Activated CD8-positive, alpha-beta memory T cell treated with anti-CD3 and anti-CD28 coated beads for 24 hours (primary cell): ENCODE results near the gene C2CD4C.
"Not testable (repeated sequence)": the region's sequence is repeated elsewhere in the genome, so short reads cannot be mapped to it uniquely, and the experiment has no call there.

ENCODE experiments used
- DNase-seq: peaks from one replicate; pipeline ENCODE4 v3.0.0-alpha.2; 2020

Gene C2CD4C

DNA sequence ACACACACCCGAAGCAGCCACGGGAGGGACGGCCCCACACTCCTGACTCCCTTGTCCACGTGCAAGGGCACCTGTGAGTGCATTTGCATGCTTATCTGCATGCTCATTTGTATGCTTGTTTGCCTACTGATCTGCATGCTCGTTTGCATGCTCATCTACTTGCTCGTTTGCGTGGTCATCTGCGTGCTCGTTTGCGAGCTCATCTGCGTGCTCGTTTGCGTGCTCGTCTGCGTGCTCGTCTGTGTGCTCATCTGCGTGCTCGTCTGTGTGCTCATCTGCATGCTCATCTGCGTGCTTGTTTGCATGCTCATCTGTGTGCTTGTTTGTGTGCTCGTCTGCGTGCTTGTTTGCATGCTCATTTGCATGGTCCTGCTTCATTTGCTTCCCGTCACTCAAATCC, 28.1 kb upstream of the C2CD4C start:
- DNase-seq: no peak

GRCh38 chr19:436413-436950, 27.5 kb upstream of the C2CD4C start:
- DNase-seq: no peak

DNA sequence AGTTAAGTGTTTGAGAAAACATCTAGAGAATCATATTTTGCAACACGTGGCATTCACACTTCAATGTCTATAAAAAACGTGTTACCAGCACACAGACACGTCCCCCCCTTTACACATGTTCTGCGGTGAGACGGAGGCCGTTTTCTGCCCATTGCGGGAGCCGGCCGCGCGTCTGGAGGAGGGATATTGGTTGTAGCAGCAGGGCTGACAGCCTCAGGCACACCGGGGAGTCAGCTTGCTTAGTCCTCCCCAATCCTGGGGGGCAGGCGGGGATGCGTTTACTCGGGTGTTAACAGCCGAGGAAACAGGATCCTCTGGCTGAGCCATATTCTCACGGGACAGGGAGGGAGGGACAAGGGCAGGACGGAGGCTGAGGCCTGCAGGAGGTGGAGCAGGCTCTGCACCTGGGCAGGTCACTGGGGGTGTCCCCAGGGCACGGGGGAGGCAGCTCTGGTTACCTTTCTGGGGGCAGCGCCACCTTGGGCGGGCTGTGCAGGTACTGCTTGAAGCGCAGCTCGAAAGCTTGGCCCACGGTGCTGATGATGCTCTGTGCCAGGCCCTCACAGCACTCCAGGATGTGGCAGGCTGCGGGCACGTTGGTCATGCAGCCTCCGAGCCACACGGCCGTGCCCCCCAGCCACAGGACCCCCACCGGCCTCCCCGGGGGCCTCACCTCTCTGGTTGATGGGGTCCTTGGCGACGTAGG, 26.9 kb upstream of the C2CD4C start:
- DNase-seq: no peak

DNA sequence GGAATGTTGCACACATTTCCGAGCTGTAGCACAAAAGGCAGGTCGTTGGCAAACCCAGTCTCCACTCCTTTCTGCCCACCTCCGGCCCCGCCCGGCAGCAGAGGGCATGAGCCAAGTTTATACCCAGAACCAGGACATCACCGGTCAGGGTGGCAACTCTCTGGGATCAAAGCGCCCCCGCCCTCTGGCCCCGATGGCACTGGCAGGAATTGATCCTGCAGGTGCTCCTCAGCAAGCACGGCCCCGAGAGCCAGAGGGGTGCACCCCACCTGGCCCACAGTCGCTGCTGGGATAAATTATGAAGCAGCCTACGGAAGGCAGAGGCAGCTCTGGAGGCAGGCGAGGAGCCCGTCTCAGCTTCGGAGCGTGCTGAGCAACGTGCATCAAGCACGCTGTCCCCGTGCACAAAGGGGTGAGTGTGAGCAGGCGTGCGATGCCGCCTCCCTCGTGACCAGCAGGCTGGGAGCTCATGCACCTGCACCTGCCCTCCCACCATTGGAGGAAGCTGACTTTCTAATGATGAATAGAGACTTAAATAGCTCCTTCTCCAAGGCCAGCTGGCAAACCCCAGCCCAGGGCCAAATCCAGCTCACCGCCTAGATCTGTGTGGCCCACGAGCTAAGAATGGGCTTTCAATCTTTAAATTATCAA, 26.2 kb upstream of the C2CD4C start:
- no peak for DNase-seq

DNA sequence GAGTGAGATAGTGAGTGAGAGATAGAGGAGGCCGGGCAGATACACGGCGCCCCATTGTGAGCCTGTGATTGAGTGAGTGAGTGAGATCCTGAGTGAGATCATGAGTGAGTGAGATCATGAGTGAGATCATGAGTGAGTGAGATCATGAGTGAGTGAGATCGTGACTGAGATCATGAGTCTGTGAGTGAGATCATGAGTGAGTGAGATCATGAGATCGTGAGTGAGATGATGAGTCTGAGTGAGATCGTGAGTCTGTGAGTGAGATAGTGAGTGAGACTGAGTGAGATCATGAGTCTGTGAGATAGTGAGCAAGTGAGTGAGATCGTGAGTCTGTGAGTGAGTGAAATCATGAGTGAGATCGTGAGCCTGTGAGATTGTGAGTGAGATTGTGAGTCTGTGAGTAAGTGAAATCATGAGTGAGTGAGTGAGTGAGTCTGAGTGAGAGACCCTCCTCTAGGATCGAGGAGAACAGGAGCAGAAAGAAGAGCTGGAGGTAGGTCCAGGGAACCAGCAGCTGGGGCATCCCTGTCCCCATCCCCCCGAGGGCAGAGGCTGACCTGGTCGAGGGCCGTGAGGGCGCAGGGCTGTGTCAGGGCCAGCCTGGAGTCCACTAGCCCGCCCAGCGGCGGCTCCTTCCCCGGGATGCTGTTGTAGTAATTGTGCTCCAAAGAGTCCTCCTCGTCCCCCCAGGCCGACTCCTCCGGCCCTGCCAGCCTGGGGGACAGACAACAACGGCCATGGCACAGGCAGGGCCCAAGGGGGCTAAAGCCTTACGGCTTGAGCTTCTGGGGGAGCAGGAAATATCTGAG, 25.4 kb upstream of the C2CD4C start:
- no peak for DNase-seq

DNA sequence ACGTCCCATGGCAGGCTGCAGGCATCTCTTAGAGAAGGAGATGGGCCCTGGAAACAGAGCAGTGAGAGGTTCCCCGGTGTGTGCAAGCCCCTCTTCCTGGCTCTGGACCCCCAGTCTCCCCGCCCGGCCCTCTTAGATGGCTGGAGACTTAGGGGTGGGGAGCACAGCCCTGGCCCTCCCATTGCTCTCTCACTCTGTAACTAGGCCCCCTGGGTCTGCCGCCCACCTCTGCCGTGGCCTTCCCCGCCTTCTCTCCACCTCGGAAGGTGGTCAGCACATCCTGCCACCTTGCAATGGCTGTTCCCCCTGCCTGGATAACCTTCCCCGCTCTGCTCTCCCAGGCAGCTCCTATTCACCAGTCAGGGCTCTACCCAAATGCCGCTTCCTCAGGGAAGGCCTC, 21.8 kb upstream of the C2CD4C start:
- DNase-seq: no peak

GRCh38 chr19:428149-428548, 19.2 kb upstream of the C2CD4C start:
- no peak for DNase-seq

GRCh38 chr19:427675-428074, 18.7 kb upstream of the C2CD4C start:
- not testable (repeated sequence) for DNase-seq

DNA sequence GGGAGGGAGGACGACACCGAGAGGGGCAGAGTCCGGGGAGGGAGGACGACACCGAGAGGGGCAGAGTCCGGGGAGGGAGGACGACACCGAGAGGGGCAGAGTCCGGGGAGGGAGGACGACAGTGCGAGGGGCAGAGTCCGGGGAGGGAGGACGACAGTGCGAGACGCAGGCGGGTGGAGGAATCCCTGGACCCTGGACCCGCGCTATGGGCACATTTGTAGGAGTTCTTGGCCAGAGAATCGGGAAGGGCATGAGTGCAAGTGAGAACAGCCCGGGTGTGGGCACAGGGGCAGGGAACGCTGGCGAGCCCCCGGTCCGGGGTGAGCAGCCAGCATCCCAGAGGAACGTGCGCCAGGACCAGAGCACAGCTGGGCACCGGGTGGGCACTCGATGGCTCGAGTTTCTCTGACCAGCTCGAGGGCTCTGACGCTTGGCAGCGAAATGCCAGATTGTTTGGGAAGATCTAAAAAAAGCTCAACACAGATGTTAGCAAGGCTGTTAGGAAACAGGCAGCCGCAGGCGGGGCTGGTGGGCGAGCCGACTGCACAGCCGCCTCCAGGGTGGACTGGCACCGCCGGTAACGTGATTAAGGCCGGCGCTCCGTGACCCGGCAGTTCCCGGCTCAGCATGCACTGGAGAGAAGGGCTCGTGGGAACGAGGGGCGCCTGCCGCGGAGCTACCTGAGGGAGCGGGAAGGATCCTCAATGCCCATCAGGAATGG, 17.9 kb upstream of the C2CD4C start:
- DNase-seq: no peak

GRCh38 chr19:425056-425455, 16.1 kb upstream of the C2CD4C start:
- no peak for DNase-seq

- no peak for DNase-seq
Observed at GRCh38 chr19:424546-424945, 15.6 kb upstream of the C2CD4C start.

DNA sequence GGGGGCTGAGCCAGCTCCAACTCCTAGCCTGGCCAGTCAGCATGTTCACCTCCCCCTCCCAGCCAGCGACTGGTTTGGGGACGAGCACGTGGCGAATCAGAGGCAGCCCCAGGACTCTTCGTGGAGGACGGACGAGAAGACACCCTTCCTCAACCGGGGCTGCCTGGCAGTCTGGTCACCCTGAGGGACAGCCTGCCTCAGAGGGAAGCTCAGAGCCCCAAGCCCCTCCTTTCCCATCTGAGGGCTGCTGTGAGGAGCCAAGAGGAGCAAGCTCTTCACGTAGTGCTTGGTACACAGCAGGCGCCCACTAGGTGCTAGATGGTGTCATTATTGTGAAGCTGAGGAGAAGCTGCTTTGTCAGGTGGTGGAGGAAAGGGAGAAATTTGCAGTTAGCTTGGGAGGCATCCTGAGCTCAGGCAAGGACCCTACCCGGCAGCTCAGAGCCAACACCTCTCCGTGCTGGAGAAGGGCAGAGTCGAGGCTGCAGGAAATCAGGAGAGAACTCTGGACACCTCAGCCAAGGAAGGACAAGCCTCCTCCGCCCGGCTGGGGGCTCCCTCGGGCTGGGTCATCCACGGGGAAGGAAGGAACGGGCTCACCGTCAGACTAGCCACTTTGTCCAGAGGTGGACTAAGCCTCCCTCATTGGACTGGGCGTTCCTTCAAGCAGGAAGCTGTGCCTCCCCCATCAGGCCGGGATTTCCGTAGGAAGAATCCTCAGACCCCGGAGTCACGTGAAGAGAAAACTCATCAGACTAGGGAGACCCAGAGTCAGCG, 14.9 kb upstream of the C2CD4C start:
- no peak for DNase-seq

DNA sequence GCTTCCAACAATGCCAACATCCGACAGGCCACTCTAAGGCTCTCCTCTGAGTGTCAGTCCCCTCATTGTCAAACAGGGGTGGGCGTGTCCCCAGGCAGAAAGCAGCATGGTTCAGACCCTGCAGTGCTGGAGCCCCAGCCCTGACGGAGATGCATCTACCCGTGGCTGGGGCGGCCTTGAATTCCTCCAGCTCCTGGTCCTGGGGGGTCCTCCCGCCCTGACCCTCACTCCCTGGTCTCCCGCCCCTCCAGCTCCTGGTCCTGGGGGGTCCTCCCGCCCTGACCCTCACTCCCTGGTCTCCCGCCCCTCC, 13.9 kb upstream of the C2CD4C start:
- DNase-seq: not testable (repeated sequence)

GRCh38 chr19:422213-422916, 13.4 kb upstream of the C2CD4C start:
- DNase-seq: no peak

GRCh38 chr19:419721-420515, 11.0 kb upstream of the C2CD4C start:
- no peak for DNase-seq

- DNase-seq: no peak
Observed at GRCh38 chr19:418761-419671, 10.1 kb upstream of the C2CD4C start.

- no peak for DNase-seq
Observed at GRCh38 chr19:416416-416815, 7.5 kb upstream of the C2CD4C start.

GRCh38 chr19:415292-415691, 6.3 kb upstream of the C2CD4C start:
- no peak for DNase-seq

- DNase-seq: no peak
Observed at GRCh38 chr19:413756-414420, 4.9 kb upstream of the C2CD4C start.
